ENCODE results near the gene CDKN2C. TPM values are rescaled to one million over a fixed set of nuclear protein-coding genes. Genes with fewer than 3 reads are reported as not detected.

The CDKN2C gene
- total and polyA plus RNA-seq, 8 donors, result 3.5 to 14.1 (median 10.0) TPM

DNA sequence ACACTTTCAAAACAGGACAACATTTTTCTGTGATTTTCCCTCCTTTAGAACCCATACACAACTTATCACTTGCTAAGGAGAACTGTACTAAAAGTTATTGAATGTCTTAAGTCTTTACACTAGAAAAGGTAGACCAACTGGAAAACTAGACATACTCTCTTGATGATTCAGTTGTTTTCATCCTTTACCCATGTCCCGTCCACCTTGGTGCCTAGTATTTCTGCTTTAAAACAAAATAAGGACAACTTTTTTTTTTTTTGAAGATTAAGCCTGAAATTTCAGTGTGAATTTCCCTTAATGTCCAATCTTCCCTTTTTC is 4.5 kb downstream of the CDKN2C start:
- Histone ChIP-seq H3K27me3 (peaks cover 0 to 31% (median 13%) of the 10 kb centered on the region in 3 donors), H3K4me3 (no peak overlapping the region), H3K27ac (no peak overlapping the region), H3K9me3 (no peaks in the 10 kb centered on the region), H3K4me1 (peaks cover 0 to 47% (median 30%) of the 10 kb centered on the region in 4 donors), H3K36me3 (no peaks in the 10 kb centered on the region)
- WGBS, 5 donors, result 84 to 97% (median 91%) methylated on average over 1 of the region's 1 CpG
- intact Hi-C loops (cut with DNase I; ENCODE audit: low total_unique reads), result no loop called here
- no peak for DNase-seq
- no peak for TF ChIP-seq POLR2AphosphoS5 (IDR thresholded peaks at IDR 0.05)
- TF ChIP-seq POLR2A (IDR thresholded peaks at IDR 0.05), result no peak
- TF ChIP-seq, protein P1, sequence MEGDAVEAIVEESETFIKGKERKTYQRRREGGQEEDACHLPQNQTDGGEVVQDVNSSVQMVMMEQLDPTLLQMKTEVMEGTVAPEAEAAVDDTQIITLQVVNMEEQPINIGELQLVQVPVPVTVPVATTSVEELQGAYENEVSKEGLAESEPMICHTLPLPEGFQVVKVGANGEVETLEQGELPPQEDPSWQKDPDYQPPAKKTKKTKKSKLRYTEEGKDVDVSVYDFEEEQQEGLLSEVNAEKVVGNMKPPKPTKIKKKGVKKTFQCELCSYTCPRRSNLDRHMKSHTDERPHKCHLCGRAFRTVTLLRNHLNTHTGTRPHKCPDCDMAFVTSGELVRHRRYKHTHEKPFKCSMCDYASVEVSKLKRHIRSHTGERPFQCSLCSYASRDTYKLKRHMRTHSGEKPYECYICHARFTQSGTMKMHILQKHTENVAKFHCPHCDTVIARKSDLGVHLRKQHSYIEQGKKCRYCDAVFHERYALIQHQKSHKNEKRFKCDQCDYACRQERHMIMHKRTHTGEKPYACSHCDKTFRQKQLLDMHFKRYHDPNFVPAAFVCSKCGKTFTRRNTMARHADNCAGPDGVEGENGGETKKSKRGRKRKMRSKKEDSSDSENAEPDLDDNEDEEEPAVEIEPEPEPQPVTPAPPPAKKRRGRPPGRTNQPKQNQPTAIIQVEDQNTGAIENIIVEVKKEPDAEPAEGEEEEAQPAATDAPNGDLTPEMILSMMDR (IDR thresholded peaks at IDR 0.05), result no peak
- no peak for TF ChIP-seq EP300 (IDR thresholded peaks at IDR 0.05)

DNA sequence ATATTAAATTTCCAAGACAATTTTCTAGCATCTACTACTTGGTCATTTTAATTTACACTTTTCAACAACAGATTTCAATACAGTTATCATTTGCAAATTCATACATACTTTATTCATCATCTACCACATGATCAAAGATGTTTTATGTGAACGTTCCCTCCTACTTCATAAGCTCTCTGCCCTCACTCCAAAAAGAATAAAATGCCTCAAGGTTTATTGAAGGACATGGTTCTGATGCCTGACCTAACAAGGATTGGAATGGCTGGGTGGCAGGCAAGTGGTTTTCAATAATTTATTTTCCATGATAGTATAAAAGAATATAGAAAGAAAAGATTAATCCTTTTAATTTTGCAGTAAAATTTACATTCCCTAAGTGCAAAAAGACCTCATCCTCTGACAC is 5.4 kb downstream of the CDKN2C start:
- Histone ChIP-seq H3K27ac (no peak overlapping the region), H3K4me1 (peaks cover 0 to 44% (median 24%) of the 10 kb centered on the region in 4 donors), H3K4me3 (no peak overlapping the region), H3K9me3 (no peaks in the 10 kb centered on the region), H3K36me3 (no peaks in the 10 kb centered on the region), H3K27me3 (peaks cover 0 to 31% (median 13%) of the 10 kb centered on the region in 3 donors)
- WGBS, 5 donors, result 72 to 86% (median 83%) methylated on average over 1 of the region's 1 CpG
- intact Hi-C loops (cut with DNase I; ENCODE audit: low total_unique reads), result no loop called here
- no peak for TF ChIP-seq POLR2AphosphoS5 (IDR thresholded peaks at IDR 0.05)
- no peak for TF ChIP-seq EP300 (IDR thresholded peaks at IDR 0.05)
- TF ChIP-seq, protein P1 (IDR thresholded peaks at IDR 0.05), result no peak
- no peak for TF ChIP-seq POLR2A (IDR thresholded peaks at IDR 0.05)
- no peak for DNase-seq

DNA sequence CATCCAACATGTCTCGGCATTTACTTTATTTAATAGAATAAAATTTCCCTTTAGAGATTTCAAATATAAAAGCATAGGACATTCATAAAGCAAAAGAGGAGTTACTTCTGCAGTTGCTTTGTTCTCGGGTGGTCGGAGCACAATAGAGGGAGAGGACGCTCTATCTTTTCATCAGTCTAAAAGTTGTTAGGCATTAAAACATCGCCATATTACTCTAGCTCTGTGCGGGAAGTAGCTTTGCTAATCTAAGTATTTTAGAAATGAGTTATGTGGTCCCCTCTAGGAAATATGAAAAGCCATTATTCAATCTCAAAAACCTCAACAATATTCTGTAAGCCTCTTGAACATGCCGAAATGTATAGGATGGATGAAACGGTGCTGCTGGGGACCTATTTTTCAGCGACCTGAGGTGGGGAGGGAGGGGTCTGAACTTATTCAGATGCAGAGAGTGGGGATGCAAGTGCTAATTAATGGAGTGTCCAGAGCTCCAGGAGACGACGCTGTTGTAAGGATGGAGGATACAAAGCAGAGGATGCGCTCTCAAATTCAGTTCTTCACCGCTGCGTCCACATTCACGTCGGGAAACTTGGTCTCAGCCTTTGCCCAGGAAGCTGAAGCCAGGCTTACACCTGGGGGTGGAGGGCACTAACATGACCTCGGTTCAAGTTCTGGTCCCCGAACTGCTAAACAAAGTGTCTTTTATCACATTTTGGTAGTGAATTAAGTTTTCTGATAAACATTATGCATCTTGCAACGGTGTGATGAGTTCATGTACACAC is 6.3 kb downstream of the CDKN2C start:
- H3K27ac ChIP-seq, result peak overlapping the region in 4 of 5 donors; percentile 87 to 94 (median 90)
- H3K9me3 ChIP-seq, result no peaks in the 10 kb centered on the region
- WGBS, 5 donors, result 43 to 60% (median 52%) methylated on average over 19 of the region's 19 CpGs
- H3K4me1 ChIP-seq, result peaks cover 0 to 35% (median 18%) of the 10 kb centered on the region in 4 donors
- peak overlapping the region; percentile 76 to 97 (median 84) for H3K4me3 ChIP-seq
- H3K36me3 ChIP-seq, result no peaks in the 10 kb centered on the region
- peaks cover 0 to 31% (median 13%) of the 10 kb centered on the region in 3 donors for H3K27me3 ChIP-seq
- intact Hi-C loops (cut with DNase I; ENCODE audit: low total_unique reads), result no loop called here
- no peak for DNase-seq
- no peak for TF ChIP-seq POLR2AphosphoS5 (IDR thresholded peaks at IDR 0.05)
- TF ChIP-seq POLR2A (IDR thresholded peaks at IDR 0.05), result no peak
- no peak for TF ChIP-seq EP300 (IDR thresholded peaks at IDR 0.05)
- TF ChIP-seq, protein P1 (IDR thresholded peaks at IDR 0.05), result no peak

DNA sequence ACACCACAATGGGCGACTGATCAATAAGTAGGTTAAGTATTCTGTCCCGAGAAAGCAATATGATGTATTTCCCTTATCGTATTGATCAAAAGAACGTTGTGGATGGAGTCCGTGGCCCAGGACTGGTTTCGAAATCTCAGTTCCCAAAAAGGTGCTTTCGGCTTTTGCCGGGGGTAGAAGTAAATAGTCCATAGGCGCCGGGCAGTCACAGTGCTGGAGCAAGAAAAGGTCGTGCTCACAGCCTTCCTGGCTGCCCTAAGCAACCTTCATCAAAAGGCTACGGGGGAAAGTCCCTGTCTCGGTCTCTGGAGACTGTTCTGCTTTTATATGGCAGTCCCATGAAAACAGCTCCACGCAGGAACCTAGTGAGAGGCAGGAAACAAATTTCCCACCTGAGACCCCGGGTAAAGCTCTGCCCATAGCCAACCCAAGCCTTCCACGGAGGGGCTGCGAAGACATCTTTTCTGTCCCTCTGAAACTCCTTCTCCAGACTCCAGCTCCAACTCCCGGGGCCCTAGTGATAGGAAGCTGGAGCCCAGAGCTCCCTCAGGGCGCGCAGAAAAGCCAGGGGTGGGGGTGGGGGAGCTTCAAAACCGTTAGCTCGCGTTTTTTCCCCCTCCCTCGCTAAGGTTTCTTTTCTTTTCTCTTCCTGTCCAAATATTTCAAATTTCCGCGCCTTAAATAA is 7.0 kb downstream of the CDKN2C start:
- intact Hi-C loops (cut with DNase I; ENCODE audit: low total_unique reads), result no loop called here
- peaks cover 0 to 28% (median 18%) of the 10 kb centered on the region in 4 donors for H3K4me1 ChIP-seq
- H3K27me3 ChIP-seq, result peaks cover 0 to 31% (median 13%) of the 10 kb centered on the region in 3 donors
- H3K36me3 ChIP-seq, result no peaks in the 10 kb centered on the region
- WGBS, 5 donors, result 3 to 5% (median 4%) methylated on average over 26 of the region's 26 CpGs
- TF ChIP-seq POLR2A (IDR thresholded peaks at IDR 0.05), result no peak
- no peak for TF ChIP-seq POLR2AphosphoS5 (IDR thresholded peaks at IDR 0.05)
- TF ChIP-seq, protein P1 (IDR thresholded peaks at IDR 0.05), result no peak
- TF ChIP-seq EP300 (IDR thresholded peaks at IDR 0.05), result no peak
- no peaks in the 10 kb centered on the region for H3K9me3 ChIP-seq
- peak in 1 of 2 donors; percentile 40 for DNase-seq
- H3K4me3 ChIP-seq, result peak overlapping the region; percentile 76 to 97 (median 84)
- H3K27ac ChIP-seq, result peak overlapping the region; percentile 84 to 94 (median 89)

Data from stomach (tissue), 9 donors.